Measurements from ENCODE around the gene NDUFS1.

- no peak for TF ChIP-seq CTCF (IDR thresholded peaks at IDR 0.05)
- no peak for TF ChIP-seq POLR2A (IDR thresholded peaks at IDR 0.05)
These were observed 39.4 kb upstream of the NDUFS1 start for GRCh38 chr2:206198677-206199076.
